H9 (cell line): ENCODE data around the gene COPG1. TPM values are rescaled to one million over a fixed set of nuclear protein-coding genes. Genes with fewer than 3 reads are reported as not detected.

Experiments used
- DNase-seq: peaks from one replicate; pipeline ENCODE4 v3.0.0-alpha.2; 2017
- H2AFZ ChIP-seq: one replicate; pipeline ENCODE4 v1.6.1; 2013; ENCODE audit warnings: mild to moderate bottlenecking, low read length, control low read depth, moderate library complexity
- H2AK5ac ChIP-seq: 2 replicates; pipeline ENCODE4 v1.6.1; 2013; ENCODE audit warnings: low read length, control low read depth, mixed read lengths; ENCODE audit not compliant: insufficient read length
- H2BK120ac ChIP-seq: one replicate; pipeline ENCODE4 v1.6.1; 2013; ENCODE audit warnings: low read depth, mild to moderate bottlenecking, low read length, control low read depth, inconsistent platforms; ENCODE audit not compliant: poor library complexity, severe bottlenecking
- H2BK12ac ChIP-seq: 2 replicates; pipeline ENCODE4 v1.6.1; 2013; ENCODE audit warnings: low read length, control low read depth, mixed read lengths, low read depth; ENCODE audit not compliant: insufficient read length
- H2BK15ac ChIP-seq: 2 replicates; pipeline ENCODE4 v1.6.1; 2013; ENCODE audit warnings: low read depth, low read length, control low read depth
- H2BK20ac ChIP-seq: one replicate; pipeline ENCODE4 v1.6.1; 2013; ENCODE audit warnings: low read depth, mild to moderate bottlenecking, low read length, control low read depth, inconsistent platforms; ENCODE audit not compliant: poor library complexity, severe bottlenecking
- H2BK5ac ChIP-seq: 2 replicates; pipeline ENCODE4 v1.6.1; 2013; ENCODE audit warnings: low read length, control low read depth, mixed read lengths; ENCODE audit not compliant: insufficient read length
- H3K14ac ChIP-seq: 2 replicates; pipeline ENCODE4 v1.6.1; 2013; ENCODE audit warnings: low read length, control low read depth; ENCODE audit not compliant: insufficient read depth
- H3K18ac ChIP-seq: 2 replicates; pipeline ENCODE4 v1.6.1; 2013; ENCODE audit warnings: low read depth, mild to moderate bottlenecking, mixed read lengths, low read length, control low read depth; ENCODE audit not compliant: insufficient read length
- H3K23ac ChIP-seq: 2 replicates; pipeline ENCODE4 v1.6.1; 2013; ENCODE audit warnings: low read length, control low read depth, mixed read lengths, low read depth; ENCODE audit not compliant: insufficient read length
- H3K23me2 ChIP-seq: 2 replicates; pipeline ENCODE4 v1.6.1; 2013; ENCODE audit warnings: low read depth, mild to moderate bottlenecking, mixed read lengths, low read length, control low read depth; ENCODE audit not compliant: insufficient read length, poor library complexity, severe bottlenecking
- H3K27ac ChIP-seq: 2 replicates; pipeline ENCODE4 v1.5.1; 2013; ENCODE audit warnings: low read length, control low read depth, mixed read lengths, low read depth; ENCODE audit not compliant: insufficient read length
- H3K27me3 ChIP-seq: 2 replicates; pipeline ENCODE4 v1.6.1; 2013; ENCODE audit warnings: low read length, control low read depth, inconsistent platforms; ENCODE audit not compliant: insufficient read depth
- H3K4ac ChIP-seq: 2 replicates; pipeline ENCODE4 v1.6.1; 2013; ENCODE audit warnings: low read depth, mild to moderate bottlenecking, control low read depth, inconsistent platforms, low read length, moderate library complexity
- H3K4me1 ChIP-seq: 2 replicates; pipeline ENCODE4 v1.6.1; 2013; ENCODE audit warnings: low read length, control low read depth, inconsistent platforms; ENCODE audit not compliant: insufficient read depth
- H3K4me2 ChIP-seq: 2 replicates; pipeline ENCODE4 v1.6.1; 2013; ENCODE audit warnings: low read length, control low read depth, mixed read lengths; ENCODE audit not compliant: insufficient read length, insufficient read depth
- H3K56ac ChIP-seq: 2 replicates; pipeline ENCODE4 v1.6.1; 2013; ENCODE audit warnings: low read depth, mild to moderate bottlenecking, mixed read lengths, low read length, control low read depth; ENCODE audit not compliant: insufficient read length
- H3K79me1 ChIP-seq: 2 replicates; pipeline ENCODE4 v1.6.1; 2013; ENCODE audit warnings: low read depth, mild to moderate bottlenecking, moderate library complexity, low read length, control low read depth, inconsistent platforms; ENCODE audit not compliant: insufficient read depth, poor library complexity, severe bottlenecking
- H3K79me2 ChIP-seq: 2 replicates; pipeline ENCODE4 v1.6.1; 2013; ENCODE audit warnings: low read length, control low read depth, inconsistent platforms; ENCODE audit not compliant: insufficient read depth
- H3K9ac ChIP-seq: 2 replicates; pipeline ENCODE4 v1.6.1; 2013; ENCODE audit warnings: low read length, control low read depth, mixed read lengths; ENCODE audit not compliant: insufficient read length; ENCODE audit errors: extremely low read depth
- H3K9me3 ChIP-seq: one replicate; pipeline ENCODE4 v1.6.1; 2013; ENCODE audit warnings: low read depth, low read length, inconsistent platforms; ENCODE audit not compliant: control insufficient read depth
- H3T11ph ChIP-seq: one replicate; pipeline ENCODE4 v1.6.1; 2013; ENCODE audit warnings: mild to moderate bottlenecking, low read length, control low read depth, inconsistent platforms
- H4K20me1 ChIP-seq: one replicate; pipeline ENCODE4 v1.6.1; 2013; ENCODE audit not compliant: control insufficient read depth, insufficient read length, insufficient read depth
- H4K5ac ChIP-seq: 2 replicates; pipeline ENCODE4 v1.6.1; 2013; ENCODE audit warnings: low read depth, mild to moderate bottlenecking, mixed read lengths, low read length, control low read depth; ENCODE audit not compliant: insufficient read length
- H4K8ac ChIP-seq: replicated peaks from 2 replicates; pipeline ENCODE4 v1.6.1; 2013; ENCODE audit warnings: low read length, control low read depth, mixed read lengths, low read depth; ENCODE audit not compliant: insufficient read length
- H4K91ac ChIP-seq: 2 replicates; pipeline ENCODE4 v1.6.1; 2013; ENCODE audit warnings: low read depth, mild to moderate bottlenecking, moderate library complexity, mixed read lengths, low read length, control low read depth; ENCODE audit not compliant: insufficient read length
- H3K27ac Mint-ChIP-seq, 3 experiments: 2 replicates in 2 of 3; 3 replicates in 1 of 3; pipeline ENCODE4 v1.8.0; 2020 to 2021; ENCODE audit warnings: mixed read lengths in 3 of 3, mild to moderate bottlenecking in 1 of 3, moderate library complexity in 1 of 3
- H3K27me3 Mint-ChIP-seq: 2 replicates; pipeline ENCODE4 v1.8.0; 2021; ENCODE audit warnings: low read depth, mild to moderate bottlenecking, moderate library complexity, mixed read lengths
- H3K36me3 Mint-ChIP-seq, 3 experiments: 2 replicates in 2 of 3; 3 replicates in 1 of 3; pipeline ENCODE4 v1.8.0; 2020 to 2021; ENCODE audit warnings: low read depth in 3 of 3, mixed read lengths in 3 of 3; ENCODE audit not compliant: insufficient read depth in 1 of 3
- H3K4me1 Mint-ChIP-seq, 2 experiments: 2 replicates each; pipeline ENCODE4 v1.8.0; 2020; ENCODE audit warnings: mixed read lengths in 2 of 2
- H3K4me3 Mint-ChIP-seq, 2 experiments: 2 replicates in 1 of 2; 3 replicates in 1 of 2; pipeline ENCODE4 v1.8.0; 2020 to 2021; ENCODE audit warnings: mild to moderate bottlenecking in 2 of 2, mixed read lengths in 2 of 2, moderate library complexity in 1 of 2
- H3K9me3 Mint-ChIP-seq, 2 experiments: 2 replicates in 1 of 2; 3 replicates in 1 of 2; pipeline ENCODE4 v1.8.0; 2020; ENCODE audit warnings: mild to moderate bottlenecking in 2 of 2, mixed read lengths in 2 of 2, moderate library complexity in 1 of 2
- WGBS: extraction: QIAGEN DNeasy Blood & Tissue Kit; methylation state at CpG from one replicate; pipeline ENCODE4 v1.1.7; 2013; ENCODE audit warnings: missing lambda C conversion rate, low lambda C conversion rate, mixed read lengths; ENCODE audit not compliant: insufficient read length; ENCODE audit errors: extremely low coverage; 5-methylcytosine and 5-hydroxymethylcytosine counted together
- total RNA-seq: library from RNA; stranded (reverse); gene quantifications from 2 replicates; pipeline ENCODE4 v1.2.1, GENCODE V29; 2021
- TF ChIP-seq, protein P1 (sequence below): fragments of 200-600 bp; sonication (generic); conservative IDR thresholded peaks from 3 replicates; pipeline ENCODE4 v1.8.0; 2021; ENCODE audit warnings: antibody characterized with exemption, mild to moderate bottlenecking

COPG1 gene
- total RNA-seq, 1 experiment from 2014 or later = 147 TPM

DNA sequence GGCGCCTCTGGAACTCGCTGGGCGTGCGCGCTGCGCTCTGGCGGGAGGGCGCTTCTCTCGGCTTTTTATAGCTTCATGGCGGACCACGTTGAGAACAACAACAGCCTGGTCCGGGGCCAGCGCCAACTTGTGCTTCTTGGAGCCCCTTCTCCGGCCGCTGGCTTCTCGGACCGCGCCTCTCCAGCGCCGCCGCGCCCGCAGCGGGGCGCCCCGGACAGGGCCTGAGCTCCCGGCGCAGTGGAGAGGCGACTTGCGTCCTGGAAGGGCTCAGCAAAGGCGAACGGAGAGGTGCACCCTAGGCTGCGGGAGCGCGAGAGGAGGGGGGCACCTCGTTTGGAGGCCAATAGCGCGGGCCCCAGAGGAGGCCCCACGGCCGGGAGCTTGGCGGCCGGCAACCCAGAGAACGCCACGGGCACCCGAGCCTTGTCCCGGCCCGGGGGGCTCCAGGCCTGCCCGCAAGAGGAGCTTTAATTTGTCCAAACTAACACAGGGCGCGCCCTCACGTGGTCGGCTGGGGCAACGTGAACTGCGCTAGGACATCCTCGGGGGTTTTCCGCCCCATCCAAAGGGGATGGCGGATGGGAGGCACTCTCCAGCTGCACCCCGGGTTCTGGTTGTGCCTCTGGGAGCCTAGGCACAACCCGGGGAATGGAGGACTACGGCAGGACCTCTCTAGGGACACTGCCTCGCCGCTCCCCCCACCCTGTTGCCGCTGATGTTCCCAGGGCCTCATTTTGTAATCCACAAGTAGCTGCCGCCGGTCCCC, 67.0 kb downstream of the COPG1 start:
- Histone ChIP-seq H3K23ac (no peak overlapping the region), H3K18ac (peak overlapping the region; percentile 77), H3K56ac (no peak overlapping the region), H3K4me2 (peak overlapping the region; percentile 30), H2BK15ac (no peak overlapping the region; the same call in 1 of the 2 replicates), H2BK120ac (no peak overlapping the region), H2BK12ac (no peak overlapping the region), H3T11ph (no peak overlapping the region), H4K91ac (peak overlapping the region; percentile 43), H3K9me3 (no peaks in the 10 kb centered on the region), H4K8ac (no peak overlapping the region), H3K14ac (peak overlapping the region; percentile 62), H2BK20ac (no peak overlapping the region), H3K4me1 (no peaks in the 10 kb centered on the region), H4K20me1 (no peaks in the 10 kb centered on the region), H3K4ac (no peak overlapping the region), H3K27ac (no peak overlapping the region), H3K79me1 (no peaks in the 10 kb centered on the region), H3K9ac (peak overlapping the region; percentile 39), H2BK5ac (no peak overlapping the region), H3K23me2 (peaks cover 4% of the 10 kb centered on the region), H2AFZ (no peak overlapping the region), H3K79me2 (no peaks in the 10 kb centered on the region), H2AK5ac (no peak overlapping the region), H4K5ac (no peak overlapping the region), H3K27me3 (no peaks in the 10 kb centered on the region)
- H3K4me3 Mint-ChIP-seq = peak overlapping the region; percentile 90 to 94
- H3K9me3 Mint-ChIP-seq = no peaks in the 10 kb centered on the region; a peak in 1 of 5 replicates
- peaks cover 3 to 14% (median 9%) of the 10 kb centered on the region in 3 experiments; a peak in 5 of 7 replicates for H3K36me3 Mint-ChIP-seq
- DNase-seq = peak; percentile 81
- H3K4me1 Mint-ChIP-seq = peaks cover 10 to 11% of the 10 kb centered on the region in 2 experiments
- peak overlapping the region in 1 of 3 experiments; percentile 73; a peak in 1 of 7 replicates for H3K27ac Mint-ChIP-seq
- TF ChIP-seq, protein P1, sequence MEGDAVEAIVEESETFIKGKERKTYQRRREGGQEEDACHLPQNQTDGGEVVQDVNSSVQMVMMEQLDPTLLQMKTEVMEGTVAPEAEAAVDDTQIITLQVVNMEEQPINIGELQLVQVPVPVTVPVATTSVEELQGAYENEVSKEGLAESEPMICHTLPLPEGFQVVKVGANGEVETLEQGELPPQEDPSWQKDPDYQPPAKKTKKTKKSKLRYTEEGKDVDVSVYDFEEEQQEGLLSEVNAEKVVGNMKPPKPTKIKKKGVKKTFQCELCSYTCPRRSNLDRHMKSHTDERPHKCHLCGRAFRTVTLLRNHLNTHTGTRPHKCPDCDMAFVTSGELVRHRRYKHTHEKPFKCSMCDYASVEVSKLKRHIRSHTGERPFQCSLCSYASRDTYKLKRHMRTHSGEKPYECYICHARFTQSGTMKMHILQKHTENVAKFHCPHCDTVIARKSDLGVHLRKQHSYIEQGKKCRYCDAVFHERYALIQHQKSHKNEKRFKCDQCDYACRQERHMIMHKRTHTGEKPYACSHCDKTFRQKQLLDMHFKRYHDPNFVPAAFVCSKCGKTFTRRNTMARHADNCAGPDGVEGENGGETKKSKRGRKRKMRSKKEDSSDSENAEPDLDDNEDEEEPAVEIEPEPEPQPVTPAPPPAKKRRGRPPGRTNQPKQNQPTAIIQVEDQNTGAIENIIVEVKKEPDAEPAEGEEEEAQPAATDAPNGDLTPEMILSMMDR = peak; percentile 72
- WGBS = no CpG with 5 or more reads among the region's 65 CpGs
- H3K27me3 Mint-ChIP-seq = peaks cover 3% of the 10 kb centered on the region; the same call in 1 of the 2 replicates
